ENCODE measurements around the gene LAMB1. TPM values are rescaled to one million over a fixed set of nuclear protein-coding genes. Genes with fewer than 3 reads are reported as not detected.

LAMB1 gene
- total and polyA plus RNA-seq, 2 of the 13 experiments (the other 11 are each of a cell fraction or from before 2014, with no cell fraction given): 109 to 124 TPM

DNA sequence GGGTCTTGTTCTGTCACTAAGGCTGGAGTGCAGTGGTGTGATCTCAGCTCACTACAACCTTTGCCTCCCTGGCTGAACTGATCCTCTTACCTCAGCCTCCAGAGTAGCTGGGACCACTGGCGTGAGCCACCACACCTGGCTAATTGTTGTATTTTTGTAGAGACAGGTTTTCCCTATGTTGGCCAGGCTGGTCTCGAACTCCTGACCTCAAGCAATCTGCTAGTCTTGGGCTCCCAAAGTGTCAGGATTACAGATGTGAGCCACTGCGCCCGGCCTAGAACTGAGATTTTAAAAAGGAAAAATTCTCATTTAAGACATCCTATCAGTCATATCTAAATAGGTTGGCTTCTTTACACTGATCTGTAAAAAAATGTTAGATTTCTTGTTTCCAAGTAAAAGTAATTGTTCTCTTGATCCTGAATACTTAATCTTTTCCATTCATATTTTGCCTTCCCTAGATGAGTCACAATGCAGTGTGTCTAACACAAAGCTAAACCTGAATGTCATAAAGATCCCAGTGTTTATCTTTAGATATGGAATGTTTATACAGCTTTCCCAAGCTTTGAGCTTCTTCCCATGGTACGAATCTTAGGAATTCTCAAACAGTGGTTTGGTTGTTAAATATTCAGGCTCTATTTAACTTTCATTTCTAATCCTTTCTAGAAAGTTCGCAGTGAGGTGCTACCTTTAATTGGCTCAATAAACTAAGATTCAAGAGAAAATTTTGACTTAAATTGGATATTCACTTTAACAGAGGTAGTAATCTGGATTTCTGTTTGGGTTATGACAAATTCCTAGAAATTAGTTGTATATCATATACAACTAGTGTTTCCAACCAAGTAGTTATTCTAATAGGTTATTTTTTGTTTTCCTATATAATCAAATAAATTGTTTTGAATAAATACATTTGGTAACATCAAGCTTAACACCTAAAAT is 12.1 kb upstream of the LAMB1 start (continued):
- TF ChIP-seq HNF4G (IDR thresholded peaks at IDR 0.05; ENCODE audit: borderline replicate concordance, low read depth, low read length) (no peak; the same call in 1 of the 2 replicates), HNF4G (CRISPR knock-in tag; IDR thresholded peaks at IDR 0.05; ENCODE audit: borderline replicate concordance, low read depth) (no peak), ZNF766 (CRISPR knock-in tag; IDR thresholded peaks at IDR 0.05; ENCODE audit: borderline replicate concordance) (no peak), YEATS2 (CRISPR knock-in tag; IDR thresholded peaks at IDR 0.05; ENCODE audit: borderline replicate concordance) (no peak), POGZ (CRISPR knock-in tag; IDR thresholded peaks at IDR 0.05) (no peak), ZNF772 (CRISPR knock-in tag; IDR thresholded peaks at IDR 0.05) (no peak), POLR2A (IDR thresholded peaks at IDR 0.05; ENCODE audit: insufficient read depth in 1 of 2, low read depth in 2 of 2, low read length in 2 of 2) (no peak), NFKBIZ (CRISPR knock-in tag; IDR thresholded peaks at IDR 0.05) (no peak), KLF11 (CRISPR knock-in tag; IDR thresholded peaks at IDR 0.05) (0 out of 2 replicates have a peak, but pooled peaks have one; percentile 44), ZSCAN21 (CRISPR knock-in tag; IDR thresholded peaks at IDR 0.05; ENCODE audit: borderline replicate concordance) (no peak), ZNF12 (CRISPR knock-in tag; IDR thresholded peaks at IDR 0.05) (no peak), ZNF781 (CRISPR knock-in tag; IDR thresholded peaks at IDR 0.05; ENCODE audit: borderline replicate concordance, not compliant biosample characterization) (no peak), HDAC1 (CRISPR knock-in tag; IDR thresholded peaks at IDR 0.05) (peak; percentile 63), CEBPG (CRISPR knock-in tag; IDR thresholded peaks at IDR 0.05) (peak; percentile 58), RXRB (CRISPR knock-in tag; IDR thresholded peaks at IDR 0.05; ENCODE audit: borderline replicate concordance) (peak; percentile 79), ZNF589 (CRISPR knock-in tag; conservative IDR thresholded peaks at IDR 0.05) (no peak), HNF4A (CRISPR knock-in tag; IDR thresholded peaks at IDR 0.05) (peak; percentile 65), RFXAP (CRISPR knock-in tag; IDR thresholded peaks at IDR 0.05; ENCODE audit: borderline replicate concordance) (no peak), RARA (CRISPR knock-in tag; IDR thresholded peaks at IDR 0.05) (peak; percentile 81), ESRRA (CRISPR knock-in tag; IDR thresholded peaks at IDR 0.05; ENCODE audit: low read depth) (no peak), ARID2 (CRISPR knock-in tag; IDR thresholded peaks at IDR 0.05; ENCODE audit: borderline replicate concordance) (no peak), NAIF1 (CRISPR knock-in tag; IDR thresholded peaks at IDR 0.05; ENCODE audit: borderline replicate concordance) (no peak)
- TF ChIP-seq, protein P1, sequence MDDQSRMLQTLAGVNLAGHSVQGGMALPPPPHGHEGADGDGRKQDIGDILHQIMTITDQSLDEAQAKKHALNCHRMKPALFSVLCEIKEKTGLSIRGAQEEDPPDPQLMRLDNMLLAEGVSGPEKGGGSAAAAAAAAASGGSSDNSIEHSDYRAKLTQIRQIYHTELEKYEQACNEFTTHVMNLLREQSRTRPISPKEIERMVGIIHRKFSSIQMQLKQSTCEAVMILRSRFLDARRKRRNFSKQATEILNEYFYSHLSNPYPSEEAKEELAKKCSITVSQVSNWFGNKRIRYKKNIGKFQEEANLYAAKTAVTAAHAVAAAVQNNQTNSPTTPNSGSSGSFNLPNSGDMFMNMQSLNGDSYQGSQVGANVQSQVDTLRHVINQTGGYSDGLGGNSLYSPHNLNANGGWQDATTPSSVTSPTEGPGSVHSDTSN (CRISPR knock-in tag; IDR thresholded peaks at IDR 0.05; ENCODE audit: borderline replicate concordance): no peak
- TF ChIP-seq, protein P2, sequence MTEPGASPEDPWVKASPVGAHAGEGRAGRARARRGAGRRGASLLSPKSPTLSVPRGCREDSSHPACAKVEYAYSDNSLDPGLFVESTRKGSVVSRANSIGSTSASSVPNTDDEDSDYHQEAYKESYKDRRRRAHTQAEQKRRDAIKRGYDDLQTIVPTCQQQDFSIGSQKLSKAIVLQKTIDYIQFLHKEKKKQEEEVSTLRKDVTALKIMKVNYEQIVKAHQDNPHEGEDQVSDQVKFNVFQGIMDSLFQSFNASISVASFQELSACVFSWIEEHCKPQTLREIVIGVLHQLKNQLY (CRISPR knock-in tag; IDR thresholded peaks at IDR 0.05): 0 out of 2 replicates have a peak, but pooled peaks have one; percentile 26
- TF ChIP-seq, protein P3, sequence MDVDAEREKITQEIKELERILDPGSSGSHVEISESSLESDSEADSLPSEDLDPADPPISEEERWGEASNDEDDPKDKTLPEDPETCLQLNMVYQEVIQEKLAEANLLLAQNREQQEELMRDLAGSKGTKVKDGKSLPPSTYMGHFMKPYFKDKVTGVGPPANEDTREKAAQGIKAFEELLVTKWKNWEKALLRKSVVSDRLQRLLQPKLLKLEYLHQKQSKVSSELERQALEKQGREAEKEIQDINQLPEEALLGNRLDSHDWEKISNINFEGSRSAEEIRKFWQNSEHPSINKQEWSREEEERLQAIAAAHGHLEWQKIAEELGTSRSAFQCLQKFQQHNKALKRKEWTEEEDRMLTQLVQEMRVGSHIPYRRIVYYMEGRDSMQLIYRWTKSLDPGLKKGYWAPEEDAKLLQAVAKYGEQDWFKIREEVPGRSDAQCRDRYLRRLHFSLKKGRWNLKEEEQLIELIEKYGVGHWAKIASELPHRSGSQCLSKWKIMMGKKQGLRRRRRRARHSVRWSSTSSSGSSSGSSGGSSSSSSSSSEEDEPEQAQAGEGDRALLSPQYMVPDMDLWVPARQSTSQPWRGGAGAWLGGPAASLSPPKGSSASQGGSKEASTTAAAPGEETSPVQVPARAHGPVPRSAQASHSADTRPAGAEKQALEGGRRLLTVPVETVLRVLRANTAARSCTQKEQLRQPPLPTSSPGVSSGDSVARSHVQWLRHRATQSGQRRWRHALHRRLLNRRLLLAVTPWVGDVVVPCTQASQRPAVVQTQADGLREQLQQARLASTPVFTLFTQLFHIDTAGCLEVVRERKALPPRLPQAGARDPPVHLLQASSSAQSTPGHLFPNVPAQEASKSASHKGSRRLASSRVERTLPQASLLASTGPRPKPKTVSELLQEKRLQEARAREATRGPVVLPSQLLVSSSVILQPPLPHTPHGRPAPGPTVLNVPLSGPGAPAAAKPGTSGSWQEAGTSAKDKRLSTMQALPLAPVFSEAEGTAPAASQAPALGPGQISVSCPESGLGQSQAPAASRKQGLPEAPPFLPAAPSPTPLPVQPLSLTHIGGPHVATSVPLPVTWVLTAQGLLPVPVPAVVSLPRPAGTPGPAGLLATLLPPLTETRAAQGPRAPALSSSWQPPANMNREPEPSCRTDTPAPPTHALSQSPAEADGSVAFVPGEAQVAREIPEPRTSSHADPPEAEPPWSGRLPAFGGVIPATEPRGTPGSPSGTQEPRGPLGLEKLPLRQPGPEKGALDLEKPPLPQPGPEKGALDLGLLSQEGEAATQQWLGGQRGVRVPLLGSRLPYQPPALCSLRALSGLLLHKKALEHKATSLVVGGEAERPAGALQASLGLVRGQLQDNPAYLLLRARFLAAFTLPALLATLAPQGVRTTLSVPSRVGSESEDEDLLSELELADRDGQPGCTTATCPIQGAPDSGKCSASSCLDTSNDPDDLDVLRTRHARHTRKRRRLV (CRISPR knock-in tag; IDR thresholded peaks at IDR 0.05): no peak

All from HepG2 (cell line).